GM12873 (cell line): ENCODE measurements around the gene ATG16L1.
A peak's percentile ranks its signal among the peaks of the same experiment; 100 is the strongest.

ENCODE experiments used
- CTCF ChIP-seq: IDR thresholded peaks from 2 replicates; pipeline ENCODE4 v1.5.1; 2012; ENCODE audit warnings: low read depth, mild to moderate bottlenecking, moderate library complexity, low read length, control low read depth; ENCODE audit not compliant: insufficient read depth; ENCODE audit errors: missing control alignments

The ATG16L1 gene

GRCh38 chr2:233290051-233290845 is 38.8 kb downstream of the ATG16L1 start:
- no peak for TF ChIP-seq CTCF

- no peak for TF ChIP-seq CTCF
These were observed 44.4 kb downstream of the ATG16L1 start for GRCh38 chr2:233295891-233296290.

GRCh38 chr2:233297076-233297475 is 45.6 kb downstream of the ATG16L1 start:
- no peak for TF ChIP-seq CTCF

- TF ChIP-seq CTCF = no peak
These were observed 48.9 kb downstream of the ATG16L1 start for GRCh38 chr2:233300401-233300800.

- TF ChIP-seq CTCF = no peak
These were observed 49.8 kb downstream of the ATG16L1 start for GRCh38 chr2:233301248-233301647.

GRCh38 chr2:233301811-233302210 is 50.3 kb downstream of the ATG16L1 start:
- TF ChIP-seq CTCF = no peak

GRCh38 chr2:233303252-233303651 is 51.8 kb downstream of the ATG16L1 start:
- peak; percentile 12 for TF ChIP-seq CTCF
